ENCODE measurements around the gene ERICH4. TPM values are rescaled to one million over a fixed set of nuclear protein-coding genes. Genes with fewer than 3 reads are reported as not detected.

The ERICH4 gene
- not detected for total RNA-seq

- intact Hi-C loops (cut with DNase I), result no loop called here
- DNase-seq, result no peak
- WGBS, 2 donors, result 63 to 66% methylated on average over 6 to 7 of the region's 7 CpGs
- H3K27ac ChIP-seq, result no peak within 1 kb of the TSS
- H3K4me3 ChIP-seq (replicated peaks in 1 of 3), result no peak within 1 kb of the TSS
- H3K27me3 ChIP-seq, result no peaks in the 10 kb centered on the region
- H3K36me3 ChIP-seq, result peaks cover 0 to 4% of the 10 kb centered on the region in 2 donors
- peaks cover 6 to 14% of the 10 kb centered on the region in 2 donors for H3K4me1 ChIP-seq
- H3K9me3 ChIP-seq, result no peaks in the 10 kb centered on the region
- TF ChIP-seq, protein P1, sequence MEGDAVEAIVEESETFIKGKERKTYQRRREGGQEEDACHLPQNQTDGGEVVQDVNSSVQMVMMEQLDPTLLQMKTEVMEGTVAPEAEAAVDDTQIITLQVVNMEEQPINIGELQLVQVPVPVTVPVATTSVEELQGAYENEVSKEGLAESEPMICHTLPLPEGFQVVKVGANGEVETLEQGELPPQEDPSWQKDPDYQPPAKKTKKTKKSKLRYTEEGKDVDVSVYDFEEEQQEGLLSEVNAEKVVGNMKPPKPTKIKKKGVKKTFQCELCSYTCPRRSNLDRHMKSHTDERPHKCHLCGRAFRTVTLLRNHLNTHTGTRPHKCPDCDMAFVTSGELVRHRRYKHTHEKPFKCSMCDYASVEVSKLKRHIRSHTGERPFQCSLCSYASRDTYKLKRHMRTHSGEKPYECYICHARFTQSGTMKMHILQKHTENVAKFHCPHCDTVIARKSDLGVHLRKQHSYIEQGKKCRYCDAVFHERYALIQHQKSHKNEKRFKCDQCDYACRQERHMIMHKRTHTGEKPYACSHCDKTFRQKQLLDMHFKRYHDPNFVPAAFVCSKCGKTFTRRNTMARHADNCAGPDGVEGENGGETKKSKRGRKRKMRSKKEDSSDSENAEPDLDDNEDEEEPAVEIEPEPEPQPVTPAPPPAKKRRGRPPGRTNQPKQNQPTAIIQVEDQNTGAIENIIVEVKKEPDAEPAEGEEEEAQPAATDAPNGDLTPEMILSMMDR (IDR thresholded peaks at IDR 0.05), result no peak
- TF ChIP-seq POLR2A (IDR thresholded peaks at IDR 0.05), result no peak
These were observed at the start of gene ERICH4 for GRCh38 chr19:41442473-41443355. Gene ERICH4, plus strand, starts transcription at chr19:41443156. Its CDS starts 14 bp downstream, at chr19:41443170.

DNA sequence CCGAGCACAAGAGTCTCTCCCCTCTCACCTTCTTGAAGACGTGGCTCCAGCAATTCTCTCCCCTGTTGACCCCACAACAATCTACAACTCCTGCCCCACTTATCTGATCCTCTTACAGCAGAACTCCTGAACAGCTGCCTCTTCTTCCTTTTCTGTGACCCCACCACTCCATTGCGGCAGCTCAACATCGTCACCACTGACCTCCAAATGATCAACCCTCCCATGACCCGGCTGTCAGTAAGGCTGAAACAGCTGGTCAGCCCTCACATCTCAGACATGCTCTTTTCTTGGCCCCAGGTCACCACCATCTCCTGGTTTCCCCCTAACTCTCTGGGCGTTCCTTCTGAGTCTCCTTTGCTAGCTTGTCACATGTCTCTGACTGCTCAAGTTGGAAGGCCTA, 47.6 kb upstream of the ERICH4 start:
- Histone ChIP-seq H3K9me3 (no peaks in the 10 kb centered on the region), H3K27ac (no peak overlapping the region), H3K36me3 (peaks cover 0 to 8% of the 10 kb centered on the region in 2 donors), H3K4me3 (replicated peaks in 1 of 3) (no peak overlapping the region), H3K4me1 (peaks cover 14 to 18% of the 10 kb centered on the region in 2 donors), H3K27me3 (no peaks in the 10 kb centered on the region)
- DNase-seq, result no peak
- intact Hi-C loops (cut with DNase I), result no loop called here
- 75 to 85% methylated on average over 6 of the region's 6 CpGs for WGBS, 2 donors
- TF ChIP-seq POLR2A (IDR thresholded peaks at IDR 0.05), result no peak
- TF ChIP-seq, protein P1 (IDR thresholded peaks at IDR 0.05), result no peak

GRCh38 chr19:41397086-41398049, 45.6 kb upstream of the ERICH4 start, which contains the start of the genes BCKDHA and EXOSC5:
Gene BCKDHA, plus strand, starts transcription at chr19:41397818. Its CDS starts 10 bp downstream, at chr19:41397828.
Gene EXOSC5, minus strand, starts transcription at chr19:41397359. Its CDS starts 31 bp downstream, at chr19:41397328.
- intact Hi-C loops (cut with DNase I), result no loop called here
- Histone ChIP-seq H3K27ac (peak within 1 kb of the TSS; percentile 82 to 90 (median 88)), H3K9me3 (no peaks in the 10 kb centered on the region), H3K4me3 (replicated peaks in 1 of 3) (peak within 1 kb of the TSS; percentile 49 to 88 (median 64)), H3K27me3 (no peaks in the 10 kb centered on the region), H3K36me3 (no peaks in the 10 kb centered on the region), H3K4me1 (peaks cover 16 to 18% of the 10 kb centered on the region in 2 donors)
- WGBS, 2 donors, result 0 to 1% methylated on average over 30 to 44 of the region's 50 CpGs
- peak in 1 of 2 donors; percentile 48 for TF ChIP-seq POLR2A (IDR thresholded peaks at IDR 0.05)
- TF ChIP-seq, protein P1 (IDR thresholded peaks at IDR 0.05), result peak in 1 of 6 experiments; percentile 8
- DNase-seq, result peak; percentile 100

DNA sequence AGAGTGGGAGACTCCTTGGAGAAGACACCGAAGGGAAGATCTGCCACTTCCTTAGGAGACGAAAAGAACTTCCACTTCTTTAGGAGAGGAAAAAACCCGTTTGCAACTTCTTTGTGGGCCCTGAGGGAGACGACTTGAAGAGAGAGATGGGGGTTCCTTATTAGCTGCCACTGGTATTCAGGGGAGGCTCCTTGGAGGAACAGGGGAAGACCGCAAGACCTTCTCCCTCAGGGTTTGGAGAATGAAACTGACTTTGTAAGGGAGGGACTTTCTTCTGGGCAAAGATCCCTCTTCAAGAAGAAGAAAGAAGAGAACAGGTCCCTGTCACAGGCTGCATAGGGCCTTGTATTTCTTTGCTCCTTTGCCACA, 44.9 kb upstream of the ERICH4 start:
- no peak for DNase-seq
- H3K4me3 ChIP-seq (replicated peaks in 1 of 3), result peak overlapping the region; percentile 49 to 88 (median 64)
- intact Hi-C loops (cut with DNase I), result no loop called here
- H3K9me3 ChIP-seq, result no peaks in the 10 kb centered on the region
- peak overlapping the region; percentile 82 to 90 (median 88) for H3K27ac ChIP-seq
- 0% methylated on average over 5 of the region's 5 CpGs for WGBS, 2 donors
- TF ChIP-seq, protein P1 (IDR thresholded peaks at IDR 0.05), result no peak
- no peak for TF ChIP-seq POLR2A (IDR thresholded peaks at IDR 0.05)
- H3K4me1 ChIP-seq, result peaks cover 21 to 23% of the 10 kb centered on the region in 2 donors
- H3K36me3 ChIP-seq, result no peaks in the 10 kb centered on the region
- no peaks in the 10 kb centered on the region for H3K27me3 ChIP-seq
